Keratinocyte (primary cell): ENCODE data around the gene NOVA2. TPM values are rescaled to one million over a fixed set of nuclear protein-coding genes. Genes with fewer than 3 reads are reported as not detected.

Experiments
- DNase-seq: peaks from one replicate; pipeline ENCODE4 v3.0.0-alpha.2; 2011; ENCODE audit warnings: low read depth, missing footprints, low spot score
- FAIRE-seq: peaks from 2 replicates; lab custom pipeline; 2011; peaks lifted over from hg19 to GRCh38; lab: Jason Lieb, UNC
- H2AFZ ChIP-seq: 2 replicates; pipeline ENCODE4 v1.6.0; 2012; ENCODE audit warnings: low read length, control low read depth, inconsistent platforms; ENCODE audit not compliant: control insufficient read depth
- H3K27ac ChIP-seq: 2 replicates; pipeline ENCODE4 v1.5.1; 2011; ENCODE audit warnings: low read length; ENCODE audit not compliant: control insufficient read depth, insufficient read depth
- H3K27me3 ChIP-seq: 3 replicates; pipeline ENCODE4 v1.6.0; 2011; ENCODE audit warnings: low read length; ENCODE audit not compliant: control insufficient read depth, insufficient read depth; ENCODE audit errors: extremely low read depth
- H3K36me3 ChIP-seq, 2 experiments: 2 replicates in 1 of 2; 3 replicates in 1 of 2; pipeline ENCODE4 v1.5.1; 2011; ENCODE audit warnings: low read length in 2 of 2, mild to moderate bottlenecking in 1 of 2; ENCODE audit not compliant: control insufficient read depth in 2 of 2, insufficient read depth in 2 of 2; ENCODE audit errors: extremely low read depth in 1 of 2
- H3K4me1 ChIP-seq: 3 replicates; pipeline ENCODE4 v1.5.1; 2011; ENCODE audit warnings: low read length; ENCODE audit not compliant: control insufficient read depth, insufficient read depth; ENCODE audit errors: extremely low read depth
- H3K4me2 ChIP-seq: 3 replicates; pipeline ENCODE4 v1.6.0; 2011; ENCODE audit warnings: low read depth, low read length; ENCODE audit not compliant: control insufficient read depth, insufficient read depth; ENCODE audit errors: extremely low read depth
- H3K4me3 ChIP-seq, 3 experiments: fragments of 200-600 bp in 1 of 3; sonication (generic) in 1 of 3; 2 replicates in 2 of 3; 3 replicates in 1 of 3; pipeline ENCODE4 v1.5.1; 2011 to 2016; ENCODE audit warnings: low read length in 3 of 3, mild to moderate bottlenecking in 3 of 3, control low read depth in 2 of 3, inconsistent platforms in 1 of 3, low read depth in 1 of 3, mixed read lengths in 1 of 3, mixed run types in 1 of 3, moderate library complexity in 1 of 3; ENCODE audit not compliant: control insufficient read depth in 2 of 3, insufficient read depth in 2 of 3; ENCODE audit errors: extremely low read depth in 1 of 3
- H3K79me2 ChIP-seq: 2 replicates; pipeline ENCODE4 v1.6.0; 2012; ENCODE audit warnings: low read length; ENCODE audit not compliant: control insufficient read depth, insufficient read depth
- H3K9ac ChIP-seq: 3 replicates; pipeline ENCODE4 v1.6.0; 2011; ENCODE audit warnings: low read length; ENCODE audit not compliant: control insufficient read depth, insufficient read depth; ENCODE audit errors: extremely low read depth
- H3K9me1 ChIP-seq: 3 replicates; pipeline ENCODE4 v1.6.0; 2011; ENCODE audit warnings: low read length; ENCODE audit not compliant: control insufficient read depth, insufficient read depth; ENCODE audit errors: extremely low read depth
- H3K9me3 ChIP-seq: 2 replicates; pipeline ENCODE4 v1.5.1; 2012; ENCODE audit warnings: low read depth, low read length; ENCODE audit not compliant: control insufficient read depth
- H4K20me1 ChIP-seq: 3 replicates; pipeline ENCODE4 v1.6.0; 2011; ENCODE audit warnings: low read length; ENCODE audit not compliant: control insufficient read depth, insufficient read depth; ENCODE audit errors: extremely low read depth
- CTCF ChIP-seq, 3 experiments: IDR thresholded peaks in 1 of 3; conservative IDR thresholded peaks in 1 of 3; optimal IDR thresholded peaks in 1 of 3; 2 replicates in 2 of 3; 3 replicates in 1 of 3; pipeline versions ENCODE3 to v1.5.1; 2011; ENCODE audit warnings: low read length in 3 of 3, mild to moderate bottlenecking in 3 of 3, moderate library complexity in 2 of 3, control low read depth in 1 of 3, inconsistent platforms in 1 of 3; ENCODE audit not compliant: insufficient read depth in 2 of 3; ENCODE audit errors: extremely low read depth in 1 of 3
- EZH2 ChIP-seq: IDR thresholded peaks from one replicate; pipeline ENCODE4 v1.6.1; 2012; ENCODE audit warnings: inconsistent platforms, mild to moderate bottlenecking, low read length, moderate library complexity
- dilution Hi-C: fragments of 300-500 bp; cut with MboI; formaldehyde crosslinking; loops from one replicate; pipeline ENCODE4 v1.7.0; 2020; ENCODE audit warnings: low sequenced_read_pairs; ENCODE audit not compliant: extremely low pct_ligation_motif_present
- polyA plus RNA-seq, 5 experiments: library from polyadenylated mRNA; depleted of rRNA in 3 of 5; stranded (reverse) in 3 of 5; stranded (forward) in 1 of 5; unstranded in 1 of 5; fragments of >200 nt; gene quantifications; 1 replicate in 1 of 5; 2 replicates in 3 of 5; 3 replicates in 1 of 5; pipeline versions ENCODE4 v1.2.1 to v1.2.3, GENCODE V29; 2011 to 2012; ENCODE audit warnings: missing spikeins in 2 of 5, low read depth in 1 of 5, low replicate concordance in 1 of 5

Gene NOVA2
- polyA plus RNA-seq, 1 donor (not counting 4 experiments of a cell fraction or from before 2014, with no cell fraction given): not detected

GRCh38 chr19:45931055-45931454, 42.6 kb downstream of the NOVA2 start:
- no peak overlapping the region for H3K4me2 ChIP-seq
- FAIRE-seq (no peak), DNase-seq (no peak)
- no peak overlapping the region for H3K9ac ChIP-seq
- H3K9me3 ChIP-seq: no peaks in the 10 kb centered on the region
- H4K20me1 ChIP-seq: no peaks in the 10 kb centered on the region
- dilution Hi-C loops: no loop called here
- no peak for TF ChIP-seq EZH2
- peak in 1 of 3 experiments; percentile 49 for TF ChIP-seq CTCF (optimal IDR thresholded peaks at IDR 0.05 in 1 of 3, IDR thresholded peaks at IDR 0.05 in 1 of 3, conservative IDR thresholded peaks at IDR 0.05 in 1 of 3; ENCODE audit: extremely low read depth in 1 of 3, insufficient read depth in 2 of 3, low read length in 3 of 3)
- peaks cover 5% of the 10 kb centered on the region for H3K27me3 ChIP-seq
- H3K4me1 ChIP-seq: peaks cover 5% of the 10 kb centered on the region
- no peak overlapping the region for H3K27ac ChIP-seq
- H2AFZ ChIP-seq: no peak overlapping the region
- H3K36me3 ChIP-seq: no peaks in the 10 kb centered on the region
- no peaks in the 10 kb centered on the region for H3K9me1 ChIP-seq
- H3K4me3 ChIP-seq: no peak overlapping the region
- no peaks in the 10 kb centered on the region for H3K79me2 ChIP-seq

- no peaks in the 10 kb centered on the region for H3K79me2 ChIP-seq
- dilution Hi-C loops: no loop called here
- H3K9me3 ChIP-seq: no peaks in the 10 kb centered on the region
- H2AFZ ChIP-seq: no peak overlapping the region
- no peak for DNase-seq
- H3K27ac ChIP-seq: no peak overlapping the region
- no peak for FAIRE-seq
- no peak overlapping the region for H3K9ac ChIP-seq
- H3K9me1 ChIP-seq: no peaks in the 10 kb centered on the region
- no peak for TF ChIP-seq EZH2
- TF ChIP-seq CTCF (optimal IDR thresholded peaks at IDR 0.05 in 1 of 3, IDR thresholded peaks at IDR 0.05 in 1 of 3, conservative IDR thresholded peaks at IDR 0.05 in 1 of 3; ENCODE audit: extremely low read depth in 1 of 3, insufficient read depth in 2 of 3, low read length in 3 of 3): no peak
- no peaks in the 10 kb centered on the region for H3K27me3 ChIP-seq
- H3K4me2 ChIP-seq: no peak overlapping the region
- H3K36me3 ChIP-seq: no peaks in the 10 kb centered on the region
- H4K20me1 ChIP-seq: no peaks in the 10 kb centered on the region
- H3K4me1 ChIP-seq: peaks cover 5% of the 10 kb centered on the region
- no peak overlapping the region for H3K4me3 ChIP-seq
Observed at GRCh38 chr19:45929247-45929646, 44.4 kb downstream of the NOVA2 start.
